GM21576 (cell line): ENCODE data around the gene SCNM1.
A peak's percentile ranks its signal among the peaks of the same experiment; 100 is the strongest.

Experiments
- ATAC-seq: cut with Tn5 transposase; IDR thresholded peaks from one replicate; pipeline ENCODE4 v1.9.1; 2021; ENCODE audit warnings: mild to moderate bottlenecking, moderate library complexity; ENCODE audit not compliant: unreplicated experiment

The SCNM1 gene, protein sequence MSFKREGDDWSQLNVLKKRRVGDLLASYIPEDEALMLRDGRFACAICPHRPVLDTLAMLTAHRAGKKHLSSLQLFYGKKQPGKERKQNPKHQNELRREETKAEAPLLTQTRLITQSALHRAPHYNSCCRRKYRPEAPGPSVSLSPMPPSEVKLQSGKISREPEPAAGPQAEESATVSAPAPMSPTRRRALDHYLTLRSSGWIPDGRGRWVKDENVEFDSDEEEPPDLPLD

DNA sequence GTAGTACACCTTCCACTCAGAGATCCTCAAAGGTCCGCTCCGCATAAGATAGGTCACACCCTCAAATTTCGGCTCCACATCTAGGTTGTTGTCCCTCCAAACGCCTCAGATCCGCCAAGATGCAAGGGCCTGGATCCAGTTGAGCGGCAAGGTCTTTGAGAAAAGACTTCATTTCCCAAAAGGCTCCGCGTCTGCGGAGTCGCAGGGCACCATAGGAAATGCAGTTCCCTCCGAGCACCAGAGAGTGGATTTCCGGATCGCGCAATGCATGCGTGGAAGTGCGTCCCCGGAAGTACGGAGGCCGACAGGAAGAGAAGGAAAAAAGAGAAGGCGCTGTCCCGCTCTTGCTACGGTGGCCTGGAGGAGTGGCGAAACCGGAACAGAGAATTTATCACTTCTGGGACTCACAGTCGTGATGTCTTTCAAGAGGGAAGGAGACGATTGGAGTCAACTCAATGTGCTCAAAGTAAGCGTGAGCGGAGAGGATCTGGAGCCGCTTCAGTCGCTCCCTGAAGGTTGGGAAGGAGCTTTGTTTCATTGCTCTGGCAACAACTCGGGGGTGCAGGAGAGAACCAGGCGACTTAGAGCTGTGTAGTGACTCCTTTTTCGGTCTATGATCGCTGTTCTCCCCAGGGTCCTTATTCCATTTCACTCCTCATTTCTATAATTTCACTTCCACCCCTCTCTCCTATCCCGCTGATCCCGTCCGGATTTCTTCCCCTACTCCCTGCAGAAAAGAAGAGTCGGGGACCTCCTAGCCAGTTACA, at the start of gene SCNM1, which contains the start of gene LYSMD1:
SCNM1 (plus strand) TSS at position 407 of the 767 bp plus-strand sequence; CDS start at position 416, 9 bp downstream.
LYSMD1 (minus strand) TSS at position 165 of the 767 bp plus-strand sequence. CDS start 644 bp downstream, outside the sequence.
- peak; percentile 81 for ATAC-seq

DNA sequence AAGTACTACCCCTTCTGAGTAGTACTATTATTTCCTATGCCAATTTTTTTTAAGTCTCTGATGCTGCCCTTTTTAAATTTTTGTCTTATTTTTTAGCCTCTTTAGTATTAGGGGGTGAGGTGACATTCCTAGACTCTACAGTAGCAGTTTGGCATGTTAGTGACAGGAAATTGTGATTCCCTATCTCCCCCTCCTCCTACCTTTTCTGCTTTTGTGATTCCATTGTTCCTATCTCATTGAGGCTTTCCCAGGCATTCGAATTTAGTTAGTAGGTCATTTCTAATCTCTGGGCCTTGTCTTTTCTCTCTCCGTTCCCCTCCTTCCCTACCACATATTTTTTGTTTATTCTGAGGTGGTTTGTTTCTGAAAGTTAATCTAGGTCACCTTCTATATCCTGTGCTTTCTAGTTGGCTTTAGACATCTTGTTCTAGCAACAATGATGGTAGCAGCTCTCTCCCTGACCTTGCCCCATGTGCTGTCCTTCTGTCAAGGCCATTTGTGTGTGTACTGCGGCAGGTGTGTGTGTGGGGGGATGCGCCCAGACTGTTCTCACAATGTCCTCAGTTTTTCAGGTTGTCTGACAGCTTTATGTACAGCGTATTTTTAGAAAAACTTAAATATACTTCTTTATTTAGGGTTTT, 41.1 kb upstream of the SCNM1 start:
- ATAC-seq: no peak

DNA sequence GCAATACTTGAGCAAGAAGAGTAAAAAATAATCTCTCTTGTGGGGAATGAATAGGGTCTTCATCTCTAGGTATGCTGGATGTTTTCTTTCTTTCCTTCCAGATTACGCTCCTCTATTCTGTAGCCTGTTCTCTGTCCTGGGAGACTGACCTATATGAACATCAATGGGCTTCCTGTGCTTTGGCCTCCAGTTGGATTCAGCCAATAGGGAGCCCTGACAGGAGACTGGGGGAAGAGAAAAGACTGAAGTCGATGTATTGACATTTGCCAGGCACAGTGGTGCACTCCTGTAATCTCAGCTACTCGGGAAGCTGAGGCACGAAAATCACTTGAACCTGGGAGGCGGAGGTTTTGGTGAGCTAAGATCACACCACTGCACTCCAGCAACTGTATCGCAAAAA, 37.1 kb upstream of the SCNM1 start:
- ATAC-seq: no peak

DNA sequence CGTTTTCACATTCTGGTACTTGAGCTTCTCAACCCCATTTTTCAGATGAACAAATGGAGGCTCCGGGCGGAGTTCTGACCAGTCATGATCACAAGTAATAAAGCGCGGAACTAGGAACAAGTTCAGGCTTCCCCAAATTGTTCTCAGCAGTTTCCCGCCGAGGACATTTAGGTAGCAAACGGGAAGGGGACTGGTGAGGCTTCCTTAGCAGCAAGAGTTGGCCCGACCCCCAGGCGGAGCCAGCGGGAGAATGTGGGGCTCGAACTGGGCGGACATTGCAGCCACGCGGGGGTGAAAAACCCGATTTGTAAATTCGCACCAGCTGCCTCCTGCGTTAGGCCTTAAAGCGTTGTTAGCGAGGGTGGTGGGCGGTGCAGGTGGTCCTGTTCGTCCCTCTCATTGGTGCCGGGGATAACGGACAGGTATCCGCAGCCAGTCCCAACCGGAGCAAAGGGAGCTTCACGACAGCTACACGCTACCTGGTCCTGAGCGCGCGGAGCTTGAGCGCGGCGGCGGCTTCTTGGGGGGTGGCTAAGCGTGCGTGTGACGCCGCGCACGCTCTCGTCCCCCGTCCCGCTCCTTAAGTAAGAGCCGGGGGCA, 34.9 kb upstream of the SCNM1 start:
- no peak for ATAC-seq

DNA sequence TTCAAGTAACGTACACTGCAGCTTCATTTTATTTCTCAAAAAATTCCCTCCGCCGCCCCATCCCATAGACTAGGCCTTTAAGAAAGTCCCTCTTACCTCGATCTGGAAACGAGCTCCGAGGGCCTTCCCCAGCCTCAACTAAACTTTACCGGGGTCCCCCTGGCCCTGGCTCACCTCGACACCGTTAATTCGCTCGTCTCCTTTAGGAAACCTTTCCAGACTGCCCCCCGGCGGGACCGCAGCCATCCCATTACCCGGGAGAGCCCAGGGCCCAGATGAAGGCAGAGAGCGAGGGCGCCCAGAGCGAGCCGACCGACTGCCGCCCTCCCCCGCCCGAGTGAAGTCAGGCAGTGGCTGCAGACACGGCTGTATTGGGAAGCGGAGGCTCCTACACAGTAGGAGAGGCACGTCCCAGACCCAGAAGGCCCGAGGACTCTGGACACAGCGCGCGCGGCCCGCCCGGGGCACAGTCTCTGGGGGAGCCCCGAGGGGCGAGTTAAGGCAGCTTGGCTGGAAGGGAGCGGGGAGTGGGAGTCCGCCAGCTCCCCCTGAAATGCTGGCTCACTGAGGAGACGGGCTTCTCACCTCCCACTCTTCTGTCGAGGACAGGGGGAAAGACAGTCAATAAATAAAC, 34.1 kb upstream of the SCNM1 start:
- ATAC-seq: no peak

- no peak for ATAC-seq
Measured at GRCh38 chr1:151132335-151133017, 33.5 kb upstream of the SCNM1 start.

GRCh38 chr1:151133018-151133806, 32.7 kb upstream of the SCNM1 start:
- ATAC-seq: no peak

DNA sequence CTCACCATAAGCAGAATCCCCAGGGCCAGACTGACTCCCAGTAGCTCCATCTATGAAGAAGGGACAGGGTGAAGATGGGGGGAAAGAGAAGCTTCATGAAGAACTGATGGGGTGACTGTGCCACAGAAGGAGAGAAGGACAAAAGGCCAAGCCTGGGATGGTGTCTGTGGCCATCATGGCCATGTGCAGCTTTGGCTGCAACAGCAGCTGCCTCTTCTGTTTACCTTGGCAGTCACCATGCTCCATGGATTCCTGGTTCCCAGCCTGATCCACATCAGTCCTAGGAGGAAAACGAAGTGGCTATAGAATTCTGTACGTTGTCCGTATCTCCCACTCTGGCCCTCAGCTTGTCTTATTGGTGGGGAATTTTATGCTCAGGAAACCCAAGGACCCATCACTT, 31.5 kb upstream of the SCNM1 start:
- ATAC-seq: no peak

DNA sequence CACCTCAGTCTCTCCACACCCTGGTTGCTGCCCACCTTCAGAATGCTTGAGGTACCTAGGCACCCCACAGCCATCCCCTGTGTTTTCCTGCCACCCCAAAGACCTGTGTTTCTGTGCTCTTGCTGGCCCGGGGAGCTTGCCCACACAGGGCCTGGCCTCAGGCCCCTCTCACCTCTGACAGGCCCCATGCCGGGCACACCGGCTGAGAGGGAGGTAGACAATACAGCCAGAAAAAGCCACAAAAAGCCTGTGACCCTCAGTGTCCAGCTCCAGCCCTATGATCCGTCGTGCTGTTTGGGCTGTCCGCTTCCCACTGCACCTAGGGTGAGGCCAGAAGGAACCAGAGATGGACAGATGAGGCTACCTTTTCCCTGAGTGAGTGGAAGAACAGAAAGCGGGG, 31.0 kb upstream of the SCNM1 start:
- no peak for ATAC-seq

GRCh38 chr1:151135433-151136385, 30.2 kb upstream of the SCNM1 start:
- no peak for ATAC-seq

GRCh38 chr1:151137789-151138188, 28.2 kb upstream of the SCNM1 start:
- no peak for ATAC-seq

GRCh38 chr1:151142411-151143056, 23.4 kb upstream of the SCNM1 start:
- no peak for ATAC-seq

GRCh38 chr1:151143057-151143435, 22.9 kb upstream of the SCNM1 start:
- ATAC-seq: no peak

GRCh38 chr1:151143986-151144385, 22.0 kb upstream of the SCNM1 start:
- no peak for ATAC-seq

DNA sequence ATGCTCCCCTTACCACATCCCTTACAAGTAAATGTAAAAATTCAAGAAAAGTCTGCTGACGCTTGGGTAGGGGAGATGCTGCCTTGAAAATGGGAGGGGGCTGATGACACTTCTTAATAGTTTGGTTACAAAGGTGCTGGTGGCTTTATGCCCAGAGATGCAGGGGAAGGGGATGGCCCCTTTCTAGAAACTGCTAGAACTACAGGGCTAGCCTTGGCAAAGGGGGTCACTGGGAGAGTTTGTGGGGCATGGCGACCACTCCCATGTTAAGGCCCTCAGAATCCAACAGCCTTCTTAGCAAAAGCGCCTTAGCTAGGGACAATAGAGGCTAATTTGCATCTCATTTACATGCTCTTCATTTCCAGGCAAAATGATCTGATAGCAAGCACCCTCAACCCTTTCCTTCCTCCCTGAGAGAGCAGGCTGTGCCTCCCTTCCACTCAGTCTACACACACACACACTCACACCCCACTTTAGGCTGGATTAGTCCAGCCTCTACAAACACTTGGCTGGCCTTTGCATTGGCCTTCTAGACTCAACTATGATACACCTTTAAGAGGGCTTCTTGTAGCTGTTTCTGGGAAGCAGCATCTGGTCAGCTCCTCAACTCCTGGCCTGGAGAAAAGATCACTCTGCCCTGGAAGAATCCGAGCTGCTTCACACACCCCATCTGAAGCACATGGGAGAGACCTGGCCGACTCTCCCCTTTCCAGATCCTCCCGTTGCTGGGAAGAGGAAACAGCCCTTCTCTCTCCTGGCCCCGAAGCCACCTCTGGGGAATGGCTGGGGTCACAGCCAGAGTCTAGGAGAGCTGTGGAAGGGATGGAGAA, 21.3 kb upstream of the SCNM1 start:
- ATAC-seq: no peak

GRCh38 chr1:151145304-151146071, 20.5 kb upstream of the SCNM1 start:
- ATAC-seq: no peak

- ATAC-seq: peak; percentile 7
Measured at GRCh38 chr1:151146072-151146411, 19.9 kb upstream of the SCNM1 start.
